Measurements from ENCODE around the gene ERF. TPM values are rescaled to one million over a fixed set of nuclear protein-coding genes. Genes with fewer than 3 reads are reported as not detected.
"Not testable (repeated sequence)": the region's sequence is repeated elsewhere in the genome, so short reads cannot be mapped to it uniquely, and the experiment has no call there.

ERF gene
- total and polyA plus RNA-seq, 10 donors: 13.5 to 73.1 (median 48.0) TPM

DNA sequence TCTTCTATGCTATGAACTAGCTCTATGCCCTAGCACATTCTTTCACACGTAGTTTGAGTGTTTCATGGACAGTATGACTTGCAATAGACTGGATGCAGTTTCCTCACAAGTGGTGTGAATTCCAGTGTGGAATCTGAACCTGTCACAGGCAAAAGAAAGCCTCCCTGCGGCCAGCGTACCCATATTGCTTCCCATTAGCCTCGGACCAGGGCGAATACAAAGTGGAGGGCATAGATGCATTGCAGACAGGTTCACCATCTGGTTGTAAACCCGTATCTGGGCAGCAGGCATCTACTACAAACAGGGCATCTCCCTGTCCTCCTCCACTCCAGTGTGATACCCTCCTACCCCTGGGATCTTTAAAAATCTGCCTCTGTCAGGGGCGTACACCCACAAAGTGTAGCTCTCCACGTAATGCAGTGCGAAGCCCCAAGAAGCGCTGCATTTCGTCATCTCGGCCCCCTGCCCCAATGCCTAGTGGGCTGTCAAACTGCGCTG is 12.8 kb upstream of the ERF start:
- Histone ChIP-seq H3K27ac (peak overlapping the region; percentile 97 to 100 (median 99)), H3K9me3 (no peaks in the 10 kb centered on the region), H3K27me3 (replicated peaks in 1 of 7) (no peaks in the 10 kb centered on the region), H3K4me1 (peaks cover 21 to 41% (median 33%) of the 10 kb centered on the region in 6 donors), H3K4me3 (peak overlapping the region; percentile 16 to 69 (median 48)), H3K36me3 (peaks cover 0 to 12% (median 10%) of the 10 kb centered on the region in 6 donors)
- 11 to 18% (median 15%) methylated on average over 9 to 13 of the region's 13 CpGs for WGBS, 5 donors
- intact Hi-C loops (cut with DNase I; ENCODE audit: low total_unique reads): no loop called here
- DNase-seq: peak; percentile 78
- TF ChIP-seq, protein P1, sequence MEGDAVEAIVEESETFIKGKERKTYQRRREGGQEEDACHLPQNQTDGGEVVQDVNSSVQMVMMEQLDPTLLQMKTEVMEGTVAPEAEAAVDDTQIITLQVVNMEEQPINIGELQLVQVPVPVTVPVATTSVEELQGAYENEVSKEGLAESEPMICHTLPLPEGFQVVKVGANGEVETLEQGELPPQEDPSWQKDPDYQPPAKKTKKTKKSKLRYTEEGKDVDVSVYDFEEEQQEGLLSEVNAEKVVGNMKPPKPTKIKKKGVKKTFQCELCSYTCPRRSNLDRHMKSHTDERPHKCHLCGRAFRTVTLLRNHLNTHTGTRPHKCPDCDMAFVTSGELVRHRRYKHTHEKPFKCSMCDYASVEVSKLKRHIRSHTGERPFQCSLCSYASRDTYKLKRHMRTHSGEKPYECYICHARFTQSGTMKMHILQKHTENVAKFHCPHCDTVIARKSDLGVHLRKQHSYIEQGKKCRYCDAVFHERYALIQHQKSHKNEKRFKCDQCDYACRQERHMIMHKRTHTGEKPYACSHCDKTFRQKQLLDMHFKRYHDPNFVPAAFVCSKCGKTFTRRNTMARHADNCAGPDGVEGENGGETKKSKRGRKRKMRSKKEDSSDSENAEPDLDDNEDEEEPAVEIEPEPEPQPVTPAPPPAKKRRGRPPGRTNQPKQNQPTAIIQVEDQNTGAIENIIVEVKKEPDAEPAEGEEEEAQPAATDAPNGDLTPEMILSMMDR (IDR thresholded peaks at IDR 0.05 in 8 of 11, conservative IDR thresholded peaks at IDR 0.05 in 3 of 11): no peak
- TF ChIP-seq POLR2AphosphoS5 (IDR thresholded peaks at IDR 0.05): no peak
- TF ChIP-seq POLR2A (IDR thresholded peaks at IDR 0.05): no peak

DNA sequence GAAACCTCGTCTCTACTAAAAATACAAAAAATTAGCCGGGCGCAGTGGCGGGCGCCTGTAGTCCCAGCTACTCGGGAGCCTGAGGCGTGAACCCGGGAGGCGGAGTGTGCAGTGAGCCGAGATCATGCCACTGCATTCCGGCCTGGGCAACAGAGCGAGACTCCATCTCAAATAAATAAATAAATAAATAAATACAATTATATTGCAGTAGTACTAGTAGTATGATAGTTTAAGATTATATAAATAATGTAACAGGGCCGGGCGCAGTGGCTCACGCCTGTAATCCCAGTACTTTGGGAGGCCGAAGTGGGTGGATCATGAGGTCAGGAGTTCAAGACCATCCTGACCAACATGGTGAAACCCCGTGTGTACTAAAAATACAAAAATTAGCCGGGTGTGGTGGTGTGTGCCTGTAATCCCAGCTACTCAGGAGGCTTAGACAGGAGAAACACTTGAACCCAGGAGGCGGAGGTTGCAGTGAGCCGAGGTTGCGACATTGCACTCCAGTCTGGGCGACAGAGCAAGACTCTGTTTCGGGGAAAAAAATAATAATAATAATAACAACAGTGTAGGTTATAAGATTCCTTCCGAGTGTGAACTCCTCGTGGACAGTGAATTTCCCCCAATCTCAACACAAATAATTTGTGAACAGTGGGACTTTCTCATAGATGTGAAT is 12.1 kb upstream of the ERF start:
- not testable (repeated sequence) for DNase-seq
- WGBS, 5 donors: 89 to 95% (median 92%) methylated on average over 23 to 25 of the region's 25 CpGs

DNA sequence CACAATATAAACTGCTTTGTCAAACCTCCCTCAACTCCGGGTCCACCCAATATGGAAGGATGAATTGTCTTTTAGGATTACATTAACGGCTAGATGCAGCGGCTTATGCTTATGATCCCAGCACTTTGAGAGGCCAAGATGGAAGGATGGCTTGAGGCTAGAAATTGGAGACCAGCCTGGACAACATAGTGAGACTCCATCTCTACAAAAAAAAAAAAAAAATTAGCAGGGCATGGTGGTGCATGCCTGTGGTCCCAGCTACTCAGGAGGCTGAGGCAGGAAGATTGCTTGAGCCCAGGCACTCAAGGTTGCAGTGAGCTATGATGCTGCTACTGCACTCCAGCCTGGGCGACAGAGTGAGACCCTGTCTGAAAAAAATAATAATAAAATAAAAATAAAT is 11.2 kb upstream of the ERF start:
- WGBS, 5 donors: 93 to 97% (median 95%) methylated on average over 4 of the region's 4 CpGs
- H3K4me3 ChIP-seq; H3K36me3 ChIP-seq; H3K9me3 ChIP-seq; DNase-seq; H3K27ac ChIP-seq; H3K27me3 ChIP-seq (replicated peaks in 1 of 7); intact Hi-C loops (cut with DNase I; ENCODE audit: low total_unique reads): not testable (repeated sequence)
- H3K4me1 ChIP-seq: peaks cover 15 to 25% (median 23%) of the 10 kb centered on the region in 6 donors

More for the DNA sequence above, 12.1 kb upstream of the ERF start:
- H3K36me3 ChIP-seq; H3K4me3 ChIP-seq; intact Hi-C loops (cut with DNase I; ENCODE audit: low total_unique reads); H3K27me3 ChIP-seq (replicated peaks in 1 of 7); H3K9me3 ChIP-seq: not testable (repeated sequence)
- peaks cover 21 to 35% (median 31%) of the 10 kb centered on the region in 6 donors for H3K4me1 ChIP-seq
- peak overlapping the region in 4 of 8 donors; percentile 98 to 100 (median 99) for H3K27ac ChIP-seq

DNA sequence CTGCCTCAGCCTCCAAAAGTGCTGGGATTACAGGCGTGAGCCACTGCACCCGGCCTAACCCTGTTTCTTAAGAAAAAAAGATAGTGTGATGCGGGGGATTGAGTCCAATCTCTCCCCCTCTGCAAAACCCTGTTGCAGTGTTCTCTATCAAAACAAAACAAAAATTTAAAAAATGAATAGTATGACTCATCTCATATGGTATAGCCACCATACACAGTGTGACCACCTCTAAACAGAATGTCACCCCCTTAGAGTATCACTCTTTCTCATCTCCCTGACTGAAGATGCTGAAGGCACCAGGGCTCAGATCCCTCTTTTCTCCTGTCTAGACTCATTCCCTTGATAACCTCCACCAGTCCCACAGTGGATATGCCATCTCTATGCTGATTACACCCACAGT is 6.8 kb upstream of the ERF start:
- WGBS, 5 donors: 87 to 97% (median 93%) methylated on average over 3 of the region's 3 CpGs
- H3K27me3 ChIP-seq (replicated peaks in 1 of 7): no peaks in the 10 kb centered on the region
- H3K27ac ChIP-seq: no peak overlapping the region
- no peak for DNase-seq
- no peaks in the 10 kb centered on the region for H3K9me3 ChIP-seq
- peaks cover 0 to 4% (median 1%) of the 10 kb centered on the region in 6 donors for H3K4me1 ChIP-seq
- intact Hi-C loops (cut with DNase I; ENCODE audit: low total_unique reads): no loop called here
- TF ChIP-seq, protein P1 (IDR thresholded peaks at IDR 0.05 in 8 of 11, conservative IDR thresholded peaks at IDR 0.05 in 3 of 11): no peak
- no peak for TF ChIP-seq POLR2AphosphoS5 (IDR thresholded peaks at IDR 0.05)
- no peak for TF ChIP-seq POLR2A (IDR thresholded peaks at IDR 0.05)
- no peak overlapping the region for H3K4me3 ChIP-seq
- H3K36me3 ChIP-seq: no peaks in the 10 kb centered on the region

DNA sequence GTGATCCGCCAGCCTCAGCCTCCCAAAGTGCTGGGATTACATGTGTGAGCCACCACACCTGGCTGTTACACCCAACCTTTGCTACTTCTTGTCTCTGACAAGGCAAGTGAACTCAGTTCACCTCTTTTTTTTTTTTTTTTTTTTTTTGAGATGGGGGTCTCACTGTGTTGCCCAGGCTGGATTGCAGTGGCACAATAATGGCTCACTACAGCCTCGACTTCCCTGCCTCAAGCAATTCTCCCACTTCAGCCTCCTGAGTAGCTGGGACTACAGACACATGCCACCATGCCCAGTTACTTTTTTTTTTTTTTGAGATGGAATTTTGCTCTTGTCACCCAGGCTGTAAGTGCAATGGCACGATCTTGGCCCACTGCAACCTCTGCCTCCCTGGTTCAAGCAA is 2.9 kb upstream of the ERF start:
- intact Hi-C loops (cut with DNase I; ENCODE audit: low total_unique reads); H3K27ac ChIP-seq; H3K4me3 ChIP-seq; H3K9me3 ChIP-seq; DNase-seq; H3K36me3 ChIP-seq: not testable (repeated sequence)
- Histone ChIP-seq H3K4me1 (peaks cover 8 to 27% (median 23%) of the 10 kb centered on the region in 6 donors), H3K27me3 (replicated peaks in 1 of 7) (peaks cover 0 to 11% (median 0%) of the 10 kb centered on the region in 7 donors)
- 87 to 90% (median 89%) methylated on average over 3 of the region's 3 CpGs for WGBS, 5 donors

Measured in spleen (tissue), 11 donors.